PFSK-1 (cell line): ENCODE measurements around the gene RPS6KA4.

Source experiments
- FOXP2 ChIP-seq: optimal IDR thresholded peaks from 2 replicates; pipeline ENCODE3; 2011; ENCODE audit warnings: borderline replicate concordance, control low read depth, inconsistent platforms; ENCODE audit not compliant: insufficient read depth; ENCODE audit errors: extremely low read length, extremely low read depth
- POLR2AphosphoS5 ChIP-seq: IDR thresholded peaks from 2 replicates; pipeline ENCODE4 v1.6.1; 2012; ENCODE audit warnings: low read depth, mild to moderate bottlenecking, control low read depth, low read length, moderate library complexity
- SIN3A ChIP-seq: IDR thresholded peaks from 2 replicates; pipeline ENCODE4 v1.6.1; 2012; ENCODE audit warnings: mild to moderate bottlenecking, low read length, moderate library complexity, borderline replicate concordance; ENCODE audit not compliant: insufficient read depth
- TAF1 ChIP-seq: IDR thresholded peaks from 2 replicates; pipeline ENCODE4 v1.6.1; 2012; ENCODE audit warnings: low read length, control low read depth, borderline replicate concordance; ENCODE audit not compliant: insufficient read depth

DNA sequence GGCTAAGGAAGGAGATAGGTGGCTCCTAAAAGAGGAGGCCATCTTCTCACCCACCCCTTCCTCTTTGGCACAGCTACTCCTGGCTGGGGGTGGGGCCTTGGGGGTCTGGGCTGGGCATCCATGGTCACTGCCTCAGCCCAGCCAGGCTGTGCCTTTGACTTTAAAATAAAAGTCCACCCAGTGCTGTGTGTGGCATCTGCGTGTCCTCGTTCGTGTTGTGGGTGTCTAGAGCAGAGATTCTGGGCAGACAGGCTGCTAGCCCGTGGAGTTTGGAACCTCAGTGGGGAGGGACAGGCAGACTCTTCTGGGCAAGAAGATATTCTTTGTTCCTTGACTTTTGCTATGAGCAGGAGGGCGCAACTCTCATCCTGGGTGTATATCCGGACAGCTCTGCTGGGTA lies 13.1 kb downstream of the RPS6KA4 start:
- TF ChIP-seq SIN3A (no peak), TAF1 (no peak), POLR2AphosphoS5 (no peak), FOXP2 (no peak)
